K562 (cell line): ENCODE data around the gene TLR1. TPM values are rescaled to one million over a fixed set of nuclear protein-coding genes. Genes with fewer than 3 reads are reported as not detected.

Experiments
- ATAC-seq: fragments of 200-7000 bp; cut with Tn5 transposase; 3 replicates; pipeline ENCODE4 v1.9.1; 2020; ENCODE audit warnings: moderate library complexity
- BruUV-seq: library from RNA; stranded (reverse); fragments of 400-500 nt; replicated peaks from 2 replicates; lab custom pipeline; 2021; lab: Mats Ljungman, UMichigan
- CTCF ChIA-PET: fragments of 300-600 bp; formaldehyde crosslinking; extraction: SDS; loops from one replicate; lab custom pipeline; 2021; ENCODE audit warnings: low intra/inter-chr PET ratio; lab: Yijun Ruan, JAX
- POLR2A ChIA-PET: fragments of 300-600, 350-650 bp; sonication (Branson Sonifier 250); formaldehyde crosslinking; extraction: SDS; loops from one replicate; lab custom pipeline; 2021; ENCODE audit warnings: antibody characterized with exemption, inconsistent platforms; lab: Yijun Ruan, JAX
- DNase-seq, 4 experiments: peaks; one replicate each; pipeline versions ENCODE4 v3.0.0 to v3.0.0-alpha.2; 2011 to 2018; ENCODE audit warnings: low spot score in 3 of 4, mixed read lengths in 3 of 4; ENCODE audit errors: extremely low read depth in 1 of 4
- FAIRE-seq: peaks from 2 replicates; lab custom pipeline; 2011; peaks lifted over from hg19 to GRCh38; lab: Jason Lieb, UNC
- H2AFZ ChIP-seq: 2 replicates; pipeline ENCODE4 v1.6.0; 2011; ENCODE audit warnings: low read depth, low read length, control low read depth, inconsistent platforms
- H3K27ac ChIP-seq: fragments of 200-600 bp; 3 replicates; pipeline ENCODE4 v1.8.0; 2011; ENCODE audit warnings: low read depth, mild to moderate bottlenecking, control low read depth, inconsistent platforms, low read length, moderate library complexity, mixed read lengths; ENCODE audit errors: extremely low read depth
- H3K27me3 ChIP-seq, 2 experiments: fragments of 300-600 bp in 1 of 2; 2 replicates in 1 of 2; 3 replicates in 1 of 2; pipeline versions ENCODE4 v1.6.0 to v1.8.0; 2011; ENCODE audit warnings: inconsistent platforms in 2 of 2, low read length in 2 of 2, mild to moderate bottlenecking in 1 of 2, mixed read lengths in 1 of 2, moderate library complexity in 1 of 2; ENCODE audit not compliant: control insufficient read depth in 2 of 2, insufficient read depth in 2 of 2
- H3K36me3 ChIP-seq: fragments of 300-600 bp; 3 replicates; pipeline ENCODE4 v1.8.0; 2011; ENCODE audit warnings: mild to moderate bottlenecking, low read length, inconsistent platforms; ENCODE audit not compliant: control insufficient read depth, insufficient read depth
- H3K4me1 ChIP-seq, 2 experiments: fragments of 200-600 bp in 1 of 2; replicated peaks in 1 of 2; 2 replicates in 1 of 2; 3 replicates in 1 of 2; pipeline versions ENCODE4 v1.5.1 to v1.8.0; 2011; ENCODE audit warnings: inconsistent platforms in 2 of 2, low read length in 2 of 2, mild to moderate bottlenecking in 1 of 2, mixed read lengths in 1 of 2, moderate library complexity in 1 of 2; ENCODE audit not compliant: control insufficient read depth in 2 of 2, insufficient read depth in 2 of 2
- H3K4me2 ChIP-seq: 2 replicates; pipeline ENCODE4 v1.6.1; 2011; ENCODE audit warnings: low read length, control low read depth, inconsistent platforms, mixed read lengths; ENCODE audit not compliant: insufficient read depth
- H3K4me3 ChIP-seq: fragments of 200-600 bp; sonication (generic), shearing (Covaris generic); 2 replicates; pipeline ENCODE4 v1.5.1; 2016; ENCODE audit warnings: control low read depth, inconsistent platforms
- H3K79me2 ChIP-seq: fragments of 200-600 bp; 3 replicates; pipeline ENCODE4 v1.8.0; 2011; ENCODE audit warnings: low read length, inconsistent platforms; ENCODE audit not compliant: control insufficient read depth, insufficient read depth
- H3K9ac ChIP-seq, 2 experiments: 2 replicates each; pipeline versions ENCODE4 v1.6.0 to v1.6.1; 2011; ENCODE audit warnings: low read depth in 2 of 2, low read length in 2 of 2, control low read depth in 1 of 2, inconsistent platforms in 1 of 2, mild to moderate bottlenecking in 1 of 2, mixed read lengths in 1 of 2; ENCODE audit not compliant: insufficient read depth in 1 of 2
- H3K9me1 ChIP-seq: one replicate; pipeline ENCODE4 v1.6.0; 2011; ENCODE audit warnings: inconsistent platforms, mild to moderate bottlenecking, low read length, moderate library complexity; ENCODE audit not compliant: control insufficient read depth, insufficient read depth
- H3K9me3 ChIP-seq: replicated peaks from 2 replicates; pipeline ENCODE4 v1.5.1; 2011; ENCODE audit warnings: low read depth, low read length, inconsistent platforms; ENCODE audit not compliant: control insufficient read depth, insufficient read depth
- H4K20me1 ChIP-seq: replicated peaks from 2 replicates; pipeline ENCODE4 v1.6.1; 2011; ENCODE audit warnings: low read length, inconsistent platforms, mixed read lengths; ENCODE audit not compliant: control insufficient read depth, insufficient read depth
- CTCF ChIP-seq, 3 experiments: IDR thresholded peaks in 2 of 3; conservative IDR thresholded peaks in 1 of 3; 2 replicates each; pipeline ENCODE4 v1.5.1; 2011 to 2012; ENCODE audit warnings: low read length in 3 of 3, mild to moderate bottlenecking in 3 of 3, control low read depth in 2 of 3, improper control_type of control experiment in 1 of 3, inconsistent platforms in 1 of 3, low read depth in 1 of 3, mixed read lengths in 1 of 3, moderate library complexity in 1 of 3; ENCODE audit not compliant: insufficient read depth in 2 of 3
- FIP1L1 ChIP-seq: fragments of 200-400 bp; formaldehyde crosslinking; IDR thresholded peaks from 2 replicates; pipeline ENCODE4 v1.6.1; 2018; ENCODE audit warnings: mild to moderate bottlenecking, low read depth, low read length; ENCODE audit not compliant: poor library complexity, severe bottlenecking
- WGBS: fragments of 100-300 bp; shearing (Covaris generic); methylation state at CpG from one replicate; pipeline ENCODE4 v1.1.6; 2016; ENCODE audit warnings: low coverage, mixed read lengths; ENCODE audit not compliant: insufficient coverage; ENCODE audit errors: missing lambda C conversion rate; 5-methylcytosine and 5-hydroxymethylcytosine counted together
- in situ Hi-C: fragments of 300-500 bp; cut with MboI; formaldehyde crosslinking; loops from 4 replicates; pipeline ENCODE4 v1.15.0; 2018; ENCODE audit warnings: inconsistent platforms, mixed read lengths
- intact Hi-C: fragments of 100-400 bp; cut with micrococcal nuclease; formaldehyde crosslinking; loops from 2 replicates; pipeline ENCODE4 v1.14.2; 2022
- polyA plus RNA-seq, 8 experiments: library from polyadenylated mRNA; depleted of rRNA in 4 of 8; stranded (reverse) in 5 of 8; unstranded in 3 of 8; fragments of >200 nt; fragmentation: Nextera tagmentation in 2 of 8; fragmentation: Illumina TruSeq in 1 of 8; extraction: Ambion mirVana in 2 of 8; extraction: Trizol in 1 of 8; gene quantifications; 2 replicates each; pipeline versions ENCODE4 v1.2.1 to v1.2.3, GENCODE V29; 2011 to 2014; ENCODE audit warnings: inconsistent platforms in 1 of 8, missing spikeins in 1 of 8
- total RNA-seq, 7 experiments: library from RNA; depleted of rRNA in 6 of 7; stranded (reverse); fragments of >200 nt in 6 of 7; fragmentation: Illumina TruSeq in 2 of 7; extraction: Trizol in 2 of 7; gene quantifications; 2 replicates each; pipeline versions ENCODE4 v1.2.1 to v1.2.3, GENCODE V29; 2011 to 2021; ENCODE audit warnings: low replicate concordance in 1 of 7

Gene TLR1
- total and polyA plus RNA-seq, 9 of the 15 experiments (the other 6 are each of a cell fraction or from before 2014, with no cell fraction given), result 0.11 to 0.49 (median 0.29) TPM

- TF ChIP-seq CTCF (IDR thresholded peaks at IDR 0.05 in 2 of 3, conservative IDR thresholded peaks at IDR 0.05 in 1 of 3; ENCODE audit: insufficient read depth in 2 of 3, low read depth in 1 of 3, low read length in 3 of 3) (0 out of 6 replicates have a peak, but pooled peaks of 1 of the 3 experiments have one; percentile 14), FIP1L1 (no peak)
- TF ChIP-seq, all 486 proteins: peak for 1
- no peak overlapping the region for H2AFZ ChIP-seq
- H3K27me3 ChIP-seq, result peaks cover 0 to 9% of the 10 kb centered on the region in 2 experiments; a peak in 3 of 5 replicates
- no peaks in the 10 kb centered on the region for H3K79me2 ChIP-seq
- no TSS peak for BruUV-seq
- H3K27ac ChIP-seq, result no peak overlapping the region
- no peaks in the 10 kb centered on the region for H3K9me1 ChIP-seq
- no peaks in the 10 kb centered on the region for H4K20me1 ChIP-seq
- 45% methylated on average over 8 of the region's 8 CpGs for WGBS
- ChIA-PET CTCF (interaction anchor here (0.5 to 1.9 kb wide), 3 partner anchors 603 to 721 kb away, joined by 3 to 14 read pairs (median 5); no protein-coding TSS in a partner anchor), POLR2A (interaction anchor here (0.7 to 1.2 kb wide), 3 partner anchors 10 to 35 kb away, joined by 3 to 4 read pairs (median 3); no protein-coding TSS in a partner anchor)
- DNase-seq (no peak), FAIRE-seq (no peak), ATAC-seq (no peak)
- in situ Hi-C loops (no loop called here), intact Hi-C loops (loop anchor here (2.0 to 5.0 kb wide), 2 partner anchors 74 to 720 kb away; partner anchors contain the start of gene TLR6)
- H3K36me3 ChIP-seq, result no peaks in the 10 kb centered on the region
- no peaks in the 10 kb centered on the region for H3K9me3 ChIP-seq
- H3K4me3 ChIP-seq, result no peak overlapping the region
- no peak overlapping the region for H3K4me2 ChIP-seq
- H3K4me1 ChIP-seq, result no peaks in the 10 kb centered on the region
- H3K9ac ChIP-seq, result no peak overlapping the region
Measured at GRCh38 chr4:38783109-38783460, 21.5 kb downstream of the TLR1 start.
